ENCODE measurements around the gene PPIB.

GRCh38 chr15:64107337-64107736 is 55.5 kb downstream of the PPIB start:
- TF ChIP-seq, protein P1, sequence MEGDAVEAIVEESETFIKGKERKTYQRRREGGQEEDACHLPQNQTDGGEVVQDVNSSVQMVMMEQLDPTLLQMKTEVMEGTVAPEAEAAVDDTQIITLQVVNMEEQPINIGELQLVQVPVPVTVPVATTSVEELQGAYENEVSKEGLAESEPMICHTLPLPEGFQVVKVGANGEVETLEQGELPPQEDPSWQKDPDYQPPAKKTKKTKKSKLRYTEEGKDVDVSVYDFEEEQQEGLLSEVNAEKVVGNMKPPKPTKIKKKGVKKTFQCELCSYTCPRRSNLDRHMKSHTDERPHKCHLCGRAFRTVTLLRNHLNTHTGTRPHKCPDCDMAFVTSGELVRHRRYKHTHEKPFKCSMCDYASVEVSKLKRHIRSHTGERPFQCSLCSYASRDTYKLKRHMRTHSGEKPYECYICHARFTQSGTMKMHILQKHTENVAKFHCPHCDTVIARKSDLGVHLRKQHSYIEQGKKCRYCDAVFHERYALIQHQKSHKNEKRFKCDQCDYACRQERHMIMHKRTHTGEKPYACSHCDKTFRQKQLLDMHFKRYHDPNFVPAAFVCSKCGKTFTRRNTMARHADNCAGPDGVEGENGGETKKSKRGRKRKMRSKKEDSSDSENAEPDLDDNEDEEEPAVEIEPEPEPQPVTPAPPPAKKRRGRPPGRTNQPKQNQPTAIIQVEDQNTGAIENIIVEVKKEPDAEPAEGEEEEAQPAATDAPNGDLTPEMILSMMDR (IDR thresholded peaks at IDR 0.05), result no peak
- no peak for TF ChIP-seq POLR2A (IDR thresholded peaks at IDR 0.05)

Measured in right lobe of liver (tissue), 4 donors.